GM04503 (cell line): ENCODE measurements around the gene ZNF771.
"Not testable (repeated sequence)": the region's sequence is repeated elsewhere in the genome, so short reads cannot be mapped to it uniquely, and the experiment has no call there.

ENCODE experiments used
- DNase-seq: peaks from one replicate; pipeline ENCODE4 v3.0.0-alpha.2; 2012; ENCODE audit warnings: low read depth

Gene ZNF771

DNA sequence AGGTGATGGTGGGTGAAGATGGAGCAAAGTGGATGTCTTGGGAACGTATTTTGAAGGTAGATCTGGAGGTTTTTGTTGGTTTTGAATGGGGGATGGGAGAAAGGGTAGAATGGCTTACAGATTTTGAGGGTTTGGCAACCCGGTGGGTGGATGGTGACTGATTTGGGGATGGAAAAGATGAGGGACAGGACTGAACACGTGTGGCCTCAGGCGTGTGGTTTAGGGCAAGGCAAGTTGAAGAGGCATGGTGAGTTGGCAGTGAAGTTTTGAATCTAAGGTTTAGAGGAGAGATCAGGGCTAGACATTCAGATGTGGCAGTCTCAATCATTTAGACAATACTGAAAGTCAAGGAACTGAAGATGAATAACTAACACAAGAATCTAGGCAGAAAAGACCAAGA lies 27.4 kb downstream of the ZNF771 start:
- DNase-seq, result no peak

DNA sequence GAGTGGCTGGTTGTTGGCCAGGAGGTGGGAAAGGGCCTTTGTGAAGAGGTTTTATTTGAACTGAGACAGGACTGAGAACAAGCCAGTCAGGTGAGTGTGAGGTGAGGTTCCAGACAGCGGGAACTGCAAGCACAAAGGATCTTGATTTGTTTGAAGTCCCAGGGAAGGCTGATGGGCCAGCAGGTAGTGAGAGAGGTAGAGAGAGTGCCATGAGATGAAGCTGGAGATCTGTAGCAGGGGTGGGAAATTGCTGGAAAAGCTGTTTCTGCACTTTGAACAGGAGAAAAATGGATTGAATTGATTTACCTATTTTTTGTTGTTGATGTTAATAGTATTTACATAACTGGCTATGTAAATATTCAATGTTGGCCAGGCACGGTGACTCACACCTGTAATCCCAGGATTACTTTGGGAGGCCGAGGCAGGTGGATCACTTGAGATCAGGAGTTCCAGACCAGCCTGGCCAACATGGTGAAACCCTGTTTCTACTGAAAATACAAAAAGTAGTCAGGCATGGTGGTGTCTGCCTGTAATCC lies 30.2 kb downstream of the ZNF771 start:
- DNase-seq, result no peak

DNA sequence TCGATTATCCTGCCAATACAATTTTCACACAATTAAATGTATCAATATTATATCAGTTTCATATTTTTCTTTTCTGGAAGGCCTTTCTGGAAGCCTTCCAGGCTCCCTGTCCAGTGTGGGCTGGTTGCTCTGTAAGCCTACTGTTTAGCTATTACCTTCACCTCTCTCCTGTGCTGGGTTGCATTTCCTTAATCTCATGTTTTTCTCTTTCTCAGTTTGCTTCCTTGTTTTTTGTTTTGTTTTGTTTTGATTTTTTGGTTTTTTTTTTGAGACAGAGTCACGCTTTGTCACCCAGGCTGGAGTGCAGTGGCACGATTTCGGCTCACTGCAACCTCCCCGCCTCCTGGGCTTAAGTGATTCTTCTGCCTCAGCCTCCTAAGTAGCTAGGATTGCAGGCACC lies 31.4 kb downstream of the ZNF771 start:
- no peak for DNase-seq

DNA sequence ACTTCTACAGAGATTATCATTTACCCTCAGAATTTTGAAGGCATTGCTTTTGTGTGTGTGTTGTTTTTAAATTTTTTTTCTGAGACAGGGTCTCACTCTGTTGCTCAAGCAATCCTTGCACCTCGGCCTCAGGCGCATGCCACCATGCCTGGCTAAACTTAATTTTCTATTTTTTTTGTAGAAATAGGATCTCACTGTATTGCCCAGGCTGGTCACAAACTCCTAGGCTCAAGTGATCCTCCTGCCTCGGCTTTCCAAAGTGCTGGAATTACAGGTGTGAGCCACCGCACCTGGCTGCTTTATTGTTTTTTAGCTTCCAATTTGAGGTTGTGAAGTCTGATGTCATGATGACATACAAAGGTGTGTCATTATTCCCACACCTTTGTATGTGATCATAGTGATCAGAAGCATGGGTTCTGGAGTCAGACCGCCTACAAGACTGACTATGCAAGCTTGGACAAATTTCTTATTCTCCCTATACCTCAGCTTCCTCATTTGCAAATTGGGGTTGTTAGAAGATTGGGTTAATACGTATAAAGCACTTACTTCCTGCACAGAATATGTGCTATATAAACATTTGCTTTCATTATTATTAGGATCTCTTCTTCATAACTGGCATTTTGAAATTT lies 32.4 kb downstream of the ZNF771 start:
- DNase-seq, result no peak

DNA sequence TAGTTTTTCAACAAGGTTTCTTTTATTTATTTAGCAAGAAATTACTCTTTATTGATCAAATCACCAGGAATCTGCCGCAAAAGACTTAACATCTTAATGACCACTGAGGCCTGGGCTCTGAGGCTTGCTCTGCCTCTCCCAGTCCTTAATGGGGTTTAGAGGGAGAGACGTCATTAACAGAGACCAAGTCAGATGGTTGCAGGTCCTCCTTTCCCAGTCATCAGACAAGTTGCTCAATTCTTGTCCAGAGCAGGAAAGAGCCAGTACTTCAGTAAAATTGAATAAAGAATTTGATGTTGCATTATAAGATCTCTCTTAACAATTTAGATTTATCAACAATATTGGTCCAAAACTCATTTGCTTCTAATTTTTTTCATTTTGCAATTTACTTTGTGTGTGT lies 36.2 kb downstream of the ZNF771 start:
- DNase-seq, result no peak

DNA sequence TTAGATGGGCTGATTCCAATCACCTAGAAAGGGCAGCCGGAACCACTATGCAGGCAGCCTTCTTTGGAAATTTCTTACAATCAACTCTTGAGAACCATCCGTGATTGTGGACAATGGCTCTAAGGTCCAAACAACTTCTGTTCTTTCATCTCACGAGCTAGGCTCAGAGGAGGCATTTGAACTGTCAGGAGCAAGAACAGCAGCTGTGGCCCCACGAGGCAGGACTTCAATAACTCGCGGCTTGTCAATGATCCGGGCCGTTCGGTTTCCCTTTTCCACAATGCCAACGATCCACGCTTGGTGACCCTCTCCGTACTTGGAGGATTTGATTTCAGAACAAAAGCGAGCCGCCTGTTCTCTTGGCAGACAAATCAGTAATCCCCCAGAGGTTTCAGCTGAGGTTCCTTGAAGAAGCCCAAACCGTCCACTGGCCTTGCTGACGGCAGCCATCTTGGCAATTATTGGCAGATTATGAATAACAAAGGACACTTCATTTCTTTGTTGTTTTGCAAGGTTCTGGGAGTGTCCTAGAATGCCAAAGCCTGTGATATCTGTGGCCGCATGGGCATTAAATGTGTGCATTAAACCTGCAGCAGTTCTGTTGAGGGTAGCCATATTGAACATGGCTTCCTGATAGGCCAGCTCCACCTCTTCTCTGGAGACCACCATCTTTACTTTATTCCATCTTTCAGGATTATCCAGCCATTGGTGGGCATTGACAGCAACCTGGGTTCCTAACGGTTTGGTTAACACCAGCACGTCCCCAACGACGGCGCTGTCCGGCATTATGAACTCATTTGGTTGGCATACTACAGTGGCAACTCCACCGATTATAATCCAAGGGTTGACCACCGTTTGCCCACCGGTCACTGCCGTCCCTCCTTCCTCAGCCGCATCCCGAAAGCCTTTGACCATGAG lies 37.1 kb downstream of the ZNF771 start:
- DNase-seq, result no peak

DNA sequence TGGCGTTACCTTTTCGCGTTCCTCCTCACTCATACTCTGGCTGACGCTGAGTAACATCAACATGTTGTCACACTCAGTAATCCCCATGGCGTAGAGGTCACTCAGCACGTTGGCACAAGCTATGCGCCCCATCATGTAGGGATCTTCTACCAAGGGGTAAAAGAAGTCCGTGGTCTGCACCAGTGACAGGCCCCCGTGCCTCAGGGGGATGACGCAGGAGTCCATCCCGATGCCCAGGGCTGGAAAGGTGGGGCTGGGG lies 37.7 kb downstream of the ZNF771 start:
- DNase-seq, result no peak

DNA sequence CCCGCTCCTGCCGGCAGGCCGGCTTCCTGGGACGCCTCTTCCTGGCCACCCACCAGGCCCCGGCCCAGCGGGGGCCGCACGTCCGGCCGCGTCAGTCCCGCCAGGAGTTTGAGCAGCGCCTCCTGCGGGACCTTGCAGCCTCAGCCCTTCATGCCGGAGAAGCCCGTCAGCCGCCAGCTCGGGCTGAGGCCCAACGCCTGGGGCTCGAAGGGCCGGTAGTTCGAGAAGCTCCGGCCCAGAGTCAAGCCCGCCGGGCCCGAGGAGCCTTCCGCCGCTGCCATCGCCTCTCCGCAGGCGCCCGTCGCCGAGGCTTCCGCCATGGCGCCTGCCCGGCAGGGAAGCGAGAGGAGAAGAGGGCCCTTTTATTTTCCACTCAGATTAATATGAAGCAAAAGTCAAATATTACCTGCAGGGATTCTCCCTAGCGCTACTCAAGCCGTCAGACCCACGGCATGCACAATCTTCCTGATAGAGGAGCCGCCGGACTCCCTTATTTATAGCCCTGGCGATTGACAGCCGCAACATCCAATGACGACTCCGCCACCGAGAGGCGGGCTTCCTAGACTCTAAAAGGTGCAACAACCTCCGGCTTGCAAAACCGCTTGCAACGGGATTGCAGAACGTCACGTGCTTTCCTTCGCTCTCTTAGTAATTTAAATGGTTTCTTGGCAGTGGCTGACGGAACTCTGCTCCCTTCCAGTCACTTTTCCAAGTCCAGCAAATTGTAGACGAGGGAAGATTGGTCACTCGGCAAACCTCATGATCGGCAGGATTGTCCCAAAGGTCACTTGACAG lies 38.2 kb downstream of the ZNF771 start, which contains the start of gene SEPHS2:
Gene SEPHS2, minus strand, starts transcription at position 467 of the 795 bp plus-strand sequence. Its CDS starts 147 bp downstream, at position 320.
- DNase-seq, result peak; percentile 86

DNA sequence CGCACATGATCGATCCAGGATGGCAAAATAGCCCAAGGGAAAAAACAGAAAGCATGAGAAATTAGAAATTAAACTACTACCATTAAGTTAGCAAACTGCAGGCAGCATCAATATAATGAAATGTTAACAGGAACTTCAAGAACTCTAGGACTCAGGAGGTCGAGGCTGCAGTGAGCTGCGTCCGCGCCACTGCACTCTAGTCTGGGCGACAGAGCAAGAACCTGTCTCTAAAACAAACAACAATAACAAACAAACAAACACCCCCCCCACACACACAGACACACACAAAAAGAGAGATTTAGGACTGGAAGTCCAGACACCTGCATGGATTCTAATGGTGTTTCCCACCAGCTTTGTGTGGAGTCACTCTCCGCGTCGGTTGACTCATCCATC lies 38.8 kb downstream of the ZNF771 start:
- no peak for DNase-seq

DNA sequence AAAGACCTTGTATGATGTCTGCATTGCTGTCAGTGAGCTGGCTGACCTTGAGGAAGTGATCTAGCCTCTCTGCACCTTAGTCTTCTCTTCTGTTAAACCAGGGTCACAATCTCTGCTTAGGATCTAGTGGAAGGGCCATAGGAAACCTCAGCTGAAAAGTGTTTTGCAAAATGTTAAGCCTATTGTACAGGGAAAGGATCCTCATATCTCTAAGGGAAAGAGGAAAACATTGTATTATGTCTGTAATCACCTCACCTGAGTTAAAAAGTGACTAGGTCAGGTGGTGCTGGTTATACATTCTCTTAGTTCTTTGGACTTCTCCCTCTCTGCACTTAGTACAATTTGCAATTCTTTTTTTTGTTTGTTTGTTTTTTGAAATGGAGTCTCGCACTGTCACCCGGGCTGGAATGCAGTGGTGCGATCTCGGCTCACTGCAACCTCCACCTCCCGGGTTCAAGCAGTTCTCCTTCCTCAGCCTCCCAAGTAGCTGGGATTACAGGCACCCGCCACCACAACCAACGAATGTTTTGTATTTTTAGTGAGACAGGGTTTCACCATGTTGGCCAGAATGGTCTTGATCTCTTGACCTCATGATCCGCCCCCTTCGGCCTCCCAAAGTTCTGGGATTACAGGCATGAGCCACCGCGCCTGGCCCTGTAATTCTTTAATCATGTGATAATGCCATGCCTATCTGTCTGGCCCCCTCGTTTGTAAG lies 40.3 kb downstream of the ZNF771 start:
- DNase-seq, result no peak

DNA sequence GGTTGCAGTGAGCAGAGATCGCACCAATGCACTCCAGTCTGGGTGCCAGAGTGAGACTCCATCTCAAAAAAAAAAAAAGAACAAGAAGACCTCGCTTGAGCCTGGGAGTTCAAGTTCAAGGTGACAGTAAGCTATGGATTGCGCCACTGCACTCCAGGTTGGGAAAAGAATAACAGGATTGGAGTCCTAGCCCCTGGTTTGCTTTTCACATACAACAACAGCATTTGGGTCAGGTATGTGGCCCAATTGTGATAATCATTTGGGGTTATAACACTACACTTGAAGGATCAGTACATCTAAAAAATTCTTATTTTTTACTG lies 41.7 kb downstream of the ZNF771 start:
- DNase-seq, result no peak

DNA sequence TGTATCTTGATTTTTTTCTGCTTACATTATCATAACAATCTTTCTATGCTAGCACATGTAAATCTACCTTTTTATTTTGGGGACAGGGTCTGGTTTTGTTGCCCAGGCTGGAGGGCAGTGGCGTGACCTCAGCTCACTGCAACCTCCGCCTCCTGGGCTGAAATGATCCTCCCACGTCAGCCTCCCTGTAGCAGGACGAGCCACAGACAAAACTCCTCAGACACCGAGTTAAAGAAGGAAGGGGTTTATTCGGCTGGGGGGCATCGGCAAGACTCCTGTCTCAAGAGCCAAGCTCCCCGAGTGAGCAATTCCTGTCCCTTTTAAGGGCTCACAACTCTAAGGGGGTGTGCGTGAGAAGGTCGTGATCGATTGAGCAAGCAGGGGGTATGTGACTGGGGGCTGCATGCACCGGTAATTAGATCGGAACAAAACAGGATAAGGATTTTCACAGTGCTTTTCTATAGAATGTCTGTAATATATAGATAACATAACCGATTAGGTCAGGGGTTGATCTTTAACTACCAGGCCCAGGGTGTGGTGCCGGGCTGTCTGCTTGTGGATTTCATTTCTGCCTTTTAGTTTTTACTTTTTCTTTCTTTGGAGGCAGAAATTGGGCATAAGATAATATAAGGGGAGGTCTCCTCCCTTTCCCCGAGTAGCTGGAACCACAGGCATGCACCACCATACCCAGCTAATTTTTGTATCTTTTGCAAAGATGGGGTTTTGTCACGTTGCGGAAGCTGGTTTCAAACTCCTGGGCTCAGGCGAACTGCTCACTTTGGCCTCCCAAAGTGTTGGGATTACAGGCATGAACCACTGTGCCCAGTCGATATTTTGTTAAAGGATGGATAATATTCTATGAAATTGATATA lies 45.5 kb downstream of the ZNF771 start:
- not testable (repeated sequence) for DNase-seq

DNA sequence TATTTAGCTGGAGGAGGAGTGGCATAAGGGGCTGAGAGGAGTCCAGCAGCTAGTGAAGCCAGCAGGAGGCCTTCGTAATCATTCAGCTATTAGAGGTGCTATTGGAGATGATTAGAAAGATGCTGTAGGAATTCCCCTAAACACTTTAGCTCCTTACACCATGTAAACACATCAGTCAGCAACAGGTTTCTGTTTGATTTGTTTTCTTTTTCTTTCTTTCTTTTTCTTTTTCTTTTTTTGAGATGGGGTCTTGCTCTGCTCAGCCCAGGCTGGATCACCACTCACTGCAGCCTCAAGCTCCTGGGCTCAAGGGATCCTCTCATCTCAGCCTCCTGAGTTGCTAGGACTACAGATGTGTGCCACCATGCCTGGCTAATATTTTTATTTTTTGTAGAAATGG lies 48.9 kb downstream of the ZNF771 start:
- no peak for DNase-seq

DNA sequence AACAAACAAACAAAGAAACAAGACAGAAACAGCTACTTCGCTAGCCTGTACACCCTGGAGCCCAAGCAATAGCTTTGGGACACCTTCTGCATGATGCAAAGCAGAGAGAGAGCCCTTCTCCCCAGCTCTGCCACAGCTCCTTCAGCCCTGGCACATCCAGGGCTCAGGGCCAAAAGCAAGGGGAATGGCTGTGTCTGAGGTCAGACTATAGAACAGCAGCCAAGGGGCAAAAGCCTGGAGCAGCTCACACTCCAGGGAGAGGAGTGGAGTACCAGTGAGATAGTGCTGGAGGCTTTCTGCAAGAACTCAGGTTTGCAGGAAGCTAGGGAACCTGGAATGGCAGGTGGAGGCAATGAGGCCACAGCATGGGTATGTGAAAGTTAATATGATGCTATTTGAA lies 49.9 kb downstream of the ZNF771 start:
- no peak for DNase-seq

DNA sequence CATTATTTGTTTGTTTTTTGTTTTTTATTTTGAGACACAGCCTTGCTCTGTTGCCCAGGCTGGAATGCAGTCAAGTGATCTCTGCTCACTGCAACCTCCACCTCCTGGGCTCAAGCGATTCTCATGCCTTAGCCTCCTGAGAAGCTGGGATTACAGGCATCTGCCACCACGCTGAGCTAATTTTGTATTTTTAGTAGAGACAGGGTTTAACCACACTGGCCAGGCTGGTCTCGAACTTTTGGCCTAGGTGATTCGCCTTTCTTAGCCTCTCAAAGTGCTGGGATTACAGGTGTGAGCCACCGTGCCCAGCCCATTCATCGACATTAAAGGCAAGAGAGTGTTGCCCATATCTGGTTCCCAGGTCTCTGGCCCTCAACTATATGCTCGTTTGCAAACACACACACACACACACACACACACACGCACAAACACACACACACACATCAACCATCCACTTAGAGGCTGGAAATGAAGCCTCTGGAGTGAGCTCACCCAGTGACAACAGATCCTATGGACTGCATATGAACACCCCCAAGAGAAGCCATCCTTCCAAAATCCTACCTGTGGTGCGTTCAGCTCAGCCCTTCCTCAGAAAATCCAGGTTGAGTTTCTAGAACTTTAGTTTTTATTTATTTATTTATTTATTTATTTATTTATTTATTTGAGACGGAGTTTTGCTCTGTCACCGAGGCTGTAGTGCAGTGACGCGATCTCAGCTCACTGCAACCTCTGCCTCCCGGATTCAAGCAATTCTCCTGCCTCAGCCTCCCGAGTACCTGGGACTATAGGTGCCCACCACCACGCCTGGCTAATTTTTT lies 50.5 kb downstream of the ZNF771 start:
- DNase-seq, result no peak

DNA sequence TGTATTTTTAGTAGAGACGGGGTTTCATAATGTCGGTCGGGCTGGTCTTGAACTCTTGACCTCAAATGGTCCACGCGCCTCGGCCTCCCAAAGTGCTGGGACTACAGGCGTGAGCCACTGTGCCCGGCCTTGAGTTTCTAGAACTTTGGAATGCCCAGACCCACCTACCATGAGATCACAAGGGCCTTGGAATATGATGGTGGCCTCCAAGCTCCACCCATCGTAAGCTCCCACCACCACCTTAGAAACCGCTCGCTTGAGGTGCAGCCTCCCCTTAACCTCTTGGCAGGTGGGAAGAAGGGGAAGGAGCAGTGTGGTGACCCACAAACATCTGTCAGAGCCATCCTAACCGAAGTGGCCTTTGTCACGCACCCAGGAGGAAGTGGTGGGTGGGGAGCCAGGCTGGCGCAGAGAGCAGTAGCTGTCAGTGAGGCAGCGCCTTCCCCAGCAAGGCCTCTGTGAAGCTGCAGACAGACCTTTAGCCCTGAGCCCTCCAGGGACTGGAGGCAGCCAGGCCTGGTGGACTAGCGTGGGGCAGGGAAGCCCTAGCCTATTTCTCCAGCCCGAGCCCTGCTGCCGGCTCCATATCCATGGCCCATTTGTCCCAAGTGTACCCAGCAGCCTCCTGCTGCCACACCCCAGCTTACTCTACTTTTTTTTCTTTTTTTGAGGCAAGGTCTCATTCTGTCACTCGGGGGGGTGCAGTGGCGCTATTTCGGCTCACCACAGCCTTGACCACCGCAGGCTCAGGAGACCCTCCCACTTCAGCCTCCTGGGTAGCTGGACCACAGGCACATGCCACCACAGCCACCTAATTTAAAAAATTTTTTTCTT lies 51.4 kb downstream of the ZNF771 start:
- DNase-seq, result no peak

DNA sequence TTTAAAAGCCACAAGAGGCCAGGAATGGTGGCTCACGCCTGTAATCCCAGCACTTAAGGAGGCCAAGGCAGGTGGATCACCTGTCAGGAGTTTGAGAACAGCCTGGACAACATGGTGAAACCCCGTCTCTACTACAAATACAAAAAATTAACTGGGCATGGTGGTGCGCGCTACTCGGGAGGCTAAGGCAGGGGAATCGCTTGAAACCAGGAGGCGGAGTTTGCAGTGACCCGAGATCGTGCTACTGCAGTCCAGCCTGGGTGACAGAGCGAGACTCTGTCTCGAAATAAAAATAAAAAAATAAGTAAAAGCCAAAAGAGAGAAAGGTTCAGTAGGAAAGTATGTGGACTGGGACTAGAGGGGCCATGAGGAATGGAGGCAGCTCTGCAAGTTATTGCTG lies 52.0 kb downstream of the ZNF771 start:
- no peak for DNase-seq

DNA sequence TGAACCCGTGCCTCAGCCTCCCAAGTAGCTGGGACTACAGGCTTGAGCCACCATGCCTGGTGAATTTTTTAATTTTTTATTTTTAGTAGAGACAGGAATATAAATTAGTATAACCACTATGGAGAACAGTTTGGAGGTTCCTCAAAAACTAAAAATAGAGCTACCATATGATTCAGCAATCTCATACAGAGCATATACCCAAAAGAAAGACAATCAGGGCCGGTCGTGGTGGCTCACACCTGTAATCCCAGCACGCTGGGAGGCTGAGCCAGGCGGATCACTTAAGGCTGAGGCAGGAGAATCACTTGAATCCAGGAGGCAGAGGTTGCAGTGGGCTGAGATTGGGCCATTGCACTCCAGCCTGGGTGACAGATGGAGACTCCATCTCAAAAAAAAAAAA lies 54.0 kb downstream of the ZNF771 start:
- DNase-seq, result not testable (repeated sequence)

DNA sequence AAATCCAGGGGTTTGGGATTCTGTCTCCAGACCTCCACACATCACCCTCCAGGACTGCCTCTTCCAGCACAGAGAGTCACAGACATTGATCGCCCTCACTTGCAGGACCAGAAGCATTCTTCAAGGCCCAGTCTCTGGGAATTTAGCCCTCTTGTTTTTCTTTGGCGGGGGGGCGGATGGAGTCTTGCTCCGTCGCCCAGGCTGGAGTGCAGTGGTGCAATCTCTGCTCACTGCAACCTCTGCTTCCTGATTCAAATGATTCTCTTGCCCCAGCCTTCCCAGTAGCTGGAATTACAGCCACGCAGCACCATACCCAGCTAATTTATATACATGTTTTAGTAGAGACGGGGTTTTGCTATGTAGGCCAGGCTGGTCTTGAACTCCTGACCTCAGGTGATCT lies 56.7 kb downstream of the ZNF771 start:
- no peak for DNase-seq
